Keratinocyte (primary cell): Measurements from ENCODE around the gene CNTLN.

ENCODE experiments used
- CTCF ChIP-seq, 3 experiments: IDR thresholded peaks in 1 of 3; conservative IDR thresholded peaks in 1 of 3; optimal IDR thresholded peaks in 1 of 3; 2 replicates in 2 of 3; 3 replicates in 1 of 3; pipeline versions ENCODE3 to v1.5.1; 2011; ENCODE audit warnings: low read length in 3 of 3, mild to moderate bottlenecking in 3 of 3, moderate library complexity in 2 of 3, control low read depth in 1 of 3, inconsistent platforms in 1 of 3; ENCODE audit not compliant: insufficient read depth in 2 of 3; ENCODE audit errors: extremely low read depth in 1 of 3
- EZH2 ChIP-seq: IDR thresholded peaks from one replicate; pipeline ENCODE4 v1.6.1; 2012; ENCODE audit warnings: inconsistent platforms, mild to moderate bottlenecking, low read length, moderate library complexity

DNA sequence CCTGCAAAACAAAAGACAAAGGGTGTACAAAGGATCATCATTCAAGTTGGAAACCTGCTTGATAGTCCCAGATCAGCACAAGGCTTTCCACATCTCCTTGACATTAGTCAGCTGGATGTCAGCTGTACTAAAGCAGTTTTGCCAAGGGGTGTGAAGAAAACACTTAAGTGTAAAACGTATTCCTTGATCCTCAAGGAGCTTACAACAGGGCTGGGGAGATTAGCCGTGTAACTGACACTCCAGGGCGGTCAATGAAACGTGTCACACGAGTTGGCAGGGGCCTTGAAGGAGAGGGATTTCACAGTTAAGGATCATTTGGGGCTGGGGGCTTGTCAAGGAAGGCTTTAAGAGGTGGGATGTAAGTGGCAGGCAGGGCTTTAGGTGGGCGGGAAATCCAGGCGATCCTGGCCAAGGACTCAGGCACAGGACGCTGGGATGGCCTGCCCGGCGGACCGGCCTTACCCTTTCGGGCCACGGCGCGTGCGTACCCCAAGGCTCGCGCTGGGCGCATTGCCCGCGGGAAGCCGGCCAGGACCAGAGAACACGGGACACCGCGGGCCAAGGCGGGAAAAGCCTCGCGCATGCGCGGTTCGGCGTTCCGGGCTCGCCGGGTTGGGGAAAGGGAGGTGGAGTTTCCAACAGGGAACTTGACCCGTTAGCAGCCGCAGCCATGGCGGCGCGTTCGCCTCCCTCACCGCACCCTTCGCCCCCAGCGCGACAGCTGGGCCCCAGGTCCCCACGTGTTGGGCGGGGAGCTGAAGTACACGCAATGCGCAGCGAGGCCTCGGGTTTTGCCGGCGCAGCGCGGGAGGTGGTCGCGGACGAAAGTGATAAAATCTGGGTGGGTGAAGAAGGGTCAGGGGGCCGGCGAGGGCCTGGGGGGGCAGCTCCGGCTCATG is at the start of gene CNTLN:
- TF ChIP-seq CTCF (optimal IDR thresholded peaks at IDR 0.05 in 1 of 3, IDR thresholded peaks at IDR 0.05 in 1 of 3, conservative IDR thresholded peaks at IDR 0.05 in 1 of 3; ENCODE audit: extremely low read depth in 1 of 3, insufficient read depth in 2 of 3, low read length in 3 of 3): no peak
- TF ChIP-seq EZH2: no peak
